HG03354 (cell line): Measurements from ENCODE around the gene SERPINE2.
"Not testable (repeated sequence)": the region's sequence is repeated elsewhere in the genome, so short reads cannot be mapped to it uniquely, and the experiment has no call there.

Experiments used
- ATAC-seq: cut with Tn5 transposase; IDR thresholded peaks from one replicate; pipeline ENCODE4 v1.9.1; 2021; ENCODE audit warnings: mild to moderate bottlenecking; ENCODE audit not compliant: unreplicated experiment, poor library complexity, severe bottlenecking

SERPINE2 gene

GRCh38 chr2:223949241-223949840 lies 89.7 kb downstream of the SERPINE2 start:
- ATAC-seq: no peak

GRCh38 chr2:223947711-223948205 lies 91.3 kb downstream of the SERPINE2 start:
- no peak for ATAC-seq

GRCh38 chr2:223945755-223946154 lies 93.3 kb downstream of the SERPINE2 start:
- ATAC-seq: no peak

DNA sequence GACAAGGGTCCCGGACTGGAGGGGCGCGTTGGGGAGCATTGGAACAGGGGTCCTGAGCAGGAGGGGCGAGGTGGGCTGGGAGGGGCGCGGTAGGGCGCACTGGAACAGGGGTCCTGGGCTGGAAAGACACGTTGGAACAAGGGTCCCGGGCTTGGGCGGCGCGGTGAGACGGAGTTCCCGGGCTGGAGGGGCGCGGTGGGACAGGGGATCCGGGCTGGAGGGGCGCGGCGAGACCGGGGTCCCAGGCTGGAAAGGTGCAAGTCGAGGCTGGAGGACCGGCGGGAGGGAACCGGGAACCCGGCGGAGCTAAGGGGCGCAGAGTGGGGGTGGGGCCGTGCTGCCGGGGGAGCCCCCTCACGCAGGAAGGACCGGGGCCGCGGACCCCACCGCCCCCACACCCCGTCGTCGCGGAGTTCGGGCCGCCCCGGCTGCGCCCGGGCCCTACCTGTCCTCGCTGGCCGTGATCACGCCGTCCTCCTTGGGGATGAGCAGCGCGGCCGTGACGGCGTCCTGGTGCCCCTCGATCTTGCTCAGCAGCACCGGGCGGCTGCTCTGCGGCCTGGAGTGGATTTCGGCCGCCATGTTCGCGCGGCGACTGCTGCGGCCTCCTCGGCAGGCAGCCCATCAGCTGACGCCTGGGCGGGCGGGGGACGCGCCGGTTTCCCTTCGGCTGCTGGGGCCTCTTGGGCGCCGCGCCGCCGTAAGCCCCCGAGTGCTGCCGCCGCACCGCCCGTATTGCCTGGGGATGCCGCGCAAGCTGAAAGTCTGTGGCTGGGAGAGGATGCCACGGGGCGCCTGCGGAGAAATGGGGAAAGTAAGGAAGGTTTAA lies 94.2 kb downstream of the SERPINE2 start, which contains the start of gene WDFY1:
Gene WDFY1, minus strand, starts transcription at position 633 of the 829 bp plus-strand sequence. Its CDS starts 51 bp downstream, at position 582.
- peak; percentile 86 for ATAC-seq

GRCh38 chr2:223944166-223944702 lies 94.9 kb downstream of the SERPINE2 start:
- peak; percentile 28 for ATAC-seq

DNA sequence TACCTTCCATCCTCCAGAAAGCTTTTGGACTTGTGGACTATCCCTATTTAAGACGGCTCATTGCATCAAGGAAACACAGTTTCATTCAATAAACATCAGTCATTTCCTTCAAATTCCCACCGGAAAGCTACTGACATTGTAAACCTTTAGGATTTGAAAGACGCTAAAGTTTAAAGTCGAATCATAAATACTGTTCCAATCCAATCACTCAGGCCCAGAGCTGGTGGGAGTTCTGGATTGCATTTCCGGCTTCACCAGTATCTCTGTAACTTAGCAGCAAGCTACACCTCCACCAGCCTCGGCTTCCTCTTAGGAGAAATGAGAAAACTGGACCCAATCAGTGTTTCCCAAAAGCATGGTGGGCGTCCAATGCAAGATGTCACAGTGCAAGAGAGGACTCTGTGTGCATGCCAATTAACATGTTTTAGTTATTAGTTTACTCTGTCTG lies 95.5 kb downstream of the SERPINE2 start:
- ATAC-seq: no peak

DNA sequence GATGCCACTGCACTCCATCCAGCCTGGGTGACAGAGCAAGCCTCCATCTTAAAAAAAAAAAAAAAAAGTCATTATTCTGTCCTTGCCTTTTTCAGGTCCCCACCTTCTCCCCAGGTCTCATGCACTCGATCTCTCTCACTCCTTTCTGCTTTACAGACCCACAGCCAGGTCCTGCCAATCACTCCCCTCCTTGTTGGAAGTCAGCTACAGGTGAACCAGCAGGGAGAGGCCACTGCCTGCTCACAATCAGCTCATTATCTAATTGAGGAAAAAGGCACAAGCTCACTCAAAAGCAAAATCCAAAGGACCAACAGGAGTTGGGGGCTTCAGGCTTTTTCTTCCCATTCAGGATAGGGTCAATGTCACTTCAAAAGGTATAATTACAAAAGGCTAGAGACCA lies 96.0 kb downstream of the SERPINE2 start:
- ATAC-seq: no peak

DNA sequence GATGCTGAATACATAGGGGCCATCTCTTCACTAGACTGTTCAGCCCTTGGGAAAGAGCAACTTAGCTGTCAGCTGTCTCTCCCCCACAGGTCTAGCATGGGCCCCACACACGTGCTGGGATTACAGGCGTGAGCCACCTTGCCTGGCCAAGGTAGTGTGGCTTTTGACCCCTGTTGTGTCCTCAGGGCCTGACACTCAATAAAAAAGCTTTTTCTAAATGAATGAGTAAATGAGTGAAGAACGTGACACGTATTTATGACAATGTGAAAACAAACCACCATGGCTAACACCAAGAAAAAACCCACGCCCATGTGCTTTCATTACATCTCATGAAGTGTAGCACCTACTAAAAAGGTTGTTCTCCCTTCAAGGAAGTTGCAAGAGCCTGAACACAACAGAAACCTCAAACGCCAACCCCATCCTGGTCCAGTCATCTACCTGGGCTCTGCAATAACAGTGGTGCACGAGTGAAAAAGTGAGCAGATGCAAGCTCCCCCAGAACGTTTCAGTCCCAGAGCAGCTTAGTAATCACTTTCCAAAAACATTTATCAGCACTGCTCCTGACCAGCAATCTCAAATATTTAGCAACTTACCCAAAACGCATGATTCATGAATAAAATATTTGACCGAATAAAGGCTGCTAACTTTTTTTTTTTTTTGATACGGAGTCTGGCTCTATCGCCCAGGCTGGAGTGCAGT lies 97.4 kb downstream of the SERPINE2 start:
- ATAC-seq: peak; percentile 43

- ATAC-seq: not testable (repeated sequence)
Measured at GRCh38 chr2:223939438-223939837, 99.6 kb downstream of the SERPINE2 start.

DNA sequence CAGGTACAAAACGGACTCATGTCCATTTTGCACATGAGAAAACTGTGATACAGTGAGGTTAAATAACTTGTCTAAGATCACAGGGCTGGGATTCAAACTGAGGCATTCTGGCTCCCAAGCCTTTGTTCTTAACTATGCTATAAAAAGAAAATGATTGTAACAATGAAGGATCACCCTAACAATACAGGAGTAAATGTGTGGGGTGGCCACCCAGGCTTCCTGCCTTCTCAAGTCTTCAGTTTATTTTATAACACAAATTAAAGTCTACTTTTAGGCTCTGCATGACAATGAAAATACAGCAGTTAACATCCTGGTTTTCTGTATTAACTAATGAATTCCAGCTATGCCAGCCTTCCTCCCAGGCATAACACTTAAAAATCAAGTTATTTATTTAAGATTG lies 101.6 kb downstream of the SERPINE2 start:
- no peak for ATAC-seq

GRCh38 chr2:223936862-223937326 lies 102.2 kb downstream of the SERPINE2 start:
- no peak for ATAC-seq

GRCh38 chr2:223935459-223936125 lies 103.5 kb downstream of the SERPINE2 start:
- no peak for ATAC-seq

DNA sequence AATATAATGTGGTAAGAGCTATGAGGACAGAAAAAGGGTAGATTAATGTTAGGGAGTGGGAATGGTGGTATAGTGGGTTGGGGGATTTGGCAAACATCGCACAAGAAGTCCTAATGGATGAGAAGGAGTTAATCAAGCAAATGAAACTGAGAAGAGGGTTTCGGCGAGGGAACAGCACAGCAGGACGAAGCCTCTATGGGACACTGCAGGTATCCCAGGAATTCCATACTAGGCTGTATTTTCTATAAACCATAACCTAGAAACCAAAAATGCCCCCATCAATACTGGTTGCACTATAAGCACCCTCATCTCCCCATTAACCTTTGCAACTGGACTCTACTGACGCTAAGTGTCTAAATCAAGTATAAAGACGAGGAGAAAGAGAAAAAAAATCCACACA lies 104.2 kb downstream of the SERPINE2 start:
- ATAC-seq: no peak

DNA sequence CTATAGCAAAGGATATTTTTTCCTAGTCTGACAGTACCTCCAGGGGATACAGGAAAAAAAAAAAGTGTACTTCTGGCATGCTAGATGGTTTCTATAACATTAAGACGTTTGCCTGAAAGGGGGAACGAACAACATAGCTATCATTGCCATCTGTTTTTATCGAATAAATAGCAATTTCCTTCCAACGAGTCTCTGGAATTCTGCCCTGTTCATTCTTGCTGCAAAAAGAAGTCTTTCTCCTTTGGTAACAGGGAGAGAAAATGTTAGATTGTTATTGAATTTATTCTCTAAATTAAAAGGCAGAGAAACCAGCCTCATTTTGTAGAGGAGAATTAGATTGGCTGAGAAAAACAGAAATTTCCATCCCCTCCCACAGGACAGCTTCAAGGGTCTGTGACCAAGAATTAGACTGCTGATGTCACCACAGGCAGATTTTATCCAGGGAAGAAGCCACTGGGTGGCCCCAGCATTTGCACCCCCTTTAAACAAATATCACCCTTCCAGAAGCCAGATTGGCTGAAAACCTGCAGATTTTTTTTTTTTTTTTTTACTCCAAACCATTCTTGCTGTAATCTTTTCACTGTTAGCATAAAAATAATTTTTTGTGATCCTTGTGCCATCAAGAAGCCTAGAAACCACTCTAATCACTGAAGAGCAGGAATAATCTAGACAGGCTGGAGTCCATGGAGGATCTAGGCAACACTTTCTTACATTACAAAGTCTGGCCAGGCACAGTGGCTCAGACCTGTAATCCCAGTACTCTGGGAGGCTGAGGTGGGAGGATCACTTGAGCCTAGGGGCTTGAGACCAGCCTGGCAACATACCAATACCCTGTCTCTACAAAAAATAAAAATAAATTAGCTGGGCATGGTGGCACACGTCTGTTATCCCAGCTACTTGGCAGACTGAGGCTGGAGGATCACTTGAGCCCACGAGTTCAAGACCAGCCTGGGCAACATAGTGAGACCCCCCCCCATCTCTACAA lies 106.0 kb downstream of the SERPINE2 start:
- ATAC-seq: no peak

GRCh38 chr2:223930103-223930976 lies 108.7 kb downstream of the SERPINE2 start:
- ATAC-seq: no peak

DNA sequence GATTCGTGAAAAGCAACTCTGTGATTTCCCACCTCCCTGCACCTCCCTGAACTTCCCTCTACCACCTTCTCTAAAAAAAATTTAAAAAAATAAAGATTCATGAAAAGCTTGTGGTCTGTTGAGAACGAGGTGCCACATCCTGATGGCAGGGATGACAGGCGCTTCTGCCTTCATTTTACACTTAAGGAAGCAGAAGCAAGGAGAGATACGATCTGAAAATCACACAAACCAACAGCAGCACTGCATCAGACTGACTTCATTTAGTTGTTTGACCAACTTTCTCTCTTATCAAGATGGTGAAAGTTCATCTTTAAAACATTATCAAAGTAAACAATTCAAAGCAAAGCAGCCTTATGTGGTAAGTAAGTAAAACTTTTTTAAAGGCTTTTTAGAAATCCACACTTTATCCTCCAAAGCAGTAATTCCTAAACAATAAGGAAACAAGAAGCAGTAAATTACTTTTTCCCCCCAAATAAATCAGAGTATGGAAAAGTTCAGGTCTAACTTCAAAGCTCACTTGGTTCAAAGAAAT lies 109.4 kb downstream of the SERPINE2 start:
- ATAC-seq: no peak
